Loucy (cell line): ENCODE measurements around the gene RPTOR.

Experiments
- H2AFZ ChIP-seq: fragments of 200-600 bp; sonication (generic); 2 replicates; pipeline ENCODE4 v1.6.0; 2016; ENCODE audit warnings: antibody characterized with exemption, mild to moderate bottlenecking, low read length, moderate library complexity
- H3F3A ChIP-seq: fragments of 200-600 bp; 2 replicates; pipeline ENCODE4 v1.6.0; 2016; ENCODE audit warnings: antibody characterized with exemption, low read depth, mild to moderate bottlenecking
- H3K27me3 ChIP-seq: fragments of 200-600 bp; sonication (generic); 2 replicates; pipeline ENCODE4 v1.6.1; 2014; ENCODE audit warnings: low read length, mild to moderate bottlenecking; ENCODE audit not compliant: insufficient read depth, poor library complexity, severe bottlenecking
- H3K36me3 ChIP-seq: fragments of 200-600 bp; sonication (generic); 2 replicates; pipeline ENCODE4 v1.6.1; 2016; ENCODE audit warnings: low read length; ENCODE audit not compliant: insufficient read depth
- H3K4me1 ChIP-seq: fragments of 200-600 bp; sonication (generic); 2 replicates; pipeline ENCODE4 v1.5.1; 2014; ENCODE audit warnings: low read length, mild to moderate bottlenecking; ENCODE audit not compliant: insufficient read depth, poor library complexity, severe bottlenecking
- H3K4me2 ChIP-seq: fragments of 200-600 bp; sonication (generic); 2 replicates; pipeline ENCODE4 v1.6.0; 2014; ENCODE audit warnings: antibody characterized with exemption, low read length, low read depth, mild to moderate bottlenecking; ENCODE audit not compliant: poor library complexity, severe bottlenecking
- H3K4me3 ChIP-seq: fragments of 200-600 bp; sonication (generic); 2 replicates; pipeline ENCODE4 v1.5.1; 2014; ENCODE audit warnings: low read length, mild to moderate bottlenecking, mixed read lengths; ENCODE audit not compliant: poor library complexity, severe bottlenecking
- H3K79me2 ChIP-seq: fragments of 200-600 bp; sonication (generic); 2 replicates; pipeline ENCODE4 v1.6.1; 2014; ENCODE audit warnings: low read length; ENCODE audit not compliant: insufficient read depth
- H3K9ac ChIP-seq: fragments of 200-600 bp; sonication (generic); 2 replicates; pipeline ENCODE4 v1.6.0; 2014; ENCODE audit warnings: mild to moderate bottlenecking, low read depth, low read length, moderate library complexity; ENCODE audit not compliant: poor library complexity, severe bottlenecking
- H3K9me2 ChIP-seq: fragments of 200-600 bp; sonication (generic); replicated peaks from 2 replicates; pipeline ENCODE4 v1.6.1; 2016; ENCODE audit warnings: low read depth, low read length, mixed read lengths
- H3K9me3 ChIP-seq: fragments of 200-600 bp; sonication (generic); 2 replicates; pipeline ENCODE4 v1.6.1; 2014; ENCODE audit warnings: mild to moderate bottlenecking, antibody characterized with exemption, low read length, low read depth; ENCODE audit not compliant: insufficient read depth
- H4K20me1 ChIP-seq: fragments of 200-600 bp; sonication (generic); 2 replicates; pipeline ENCODE4 v1.6.0; 2014; ENCODE audit warnings: antibody characterized with exemption, low read length, mild to moderate bottlenecking; ENCODE audit not compliant: insufficient read depth, poor library complexity, severe bottlenecking
- CTCF ChIP-seq: fragments of 200-600 bp; sonication (generic); conservative IDR thresholded peaks from 2 replicates; pipeline ENCODE4 v1.5.1; 2014; ENCODE audit warnings: mild to moderate bottlenecking, antibody characterized with exemption, low read length
- EZH2phosphoT487 ChIP-seq: fragments of 200-600 bp; IDR thresholded peaks from 2 replicates; pipeline ENCODE4 v1.6.1; 2018; ENCODE audit warnings: antibody characterized with exemption, mild to moderate bottlenecking, moderate library complexity, borderline replicate concordance

Gene RPTOR

DNA sequence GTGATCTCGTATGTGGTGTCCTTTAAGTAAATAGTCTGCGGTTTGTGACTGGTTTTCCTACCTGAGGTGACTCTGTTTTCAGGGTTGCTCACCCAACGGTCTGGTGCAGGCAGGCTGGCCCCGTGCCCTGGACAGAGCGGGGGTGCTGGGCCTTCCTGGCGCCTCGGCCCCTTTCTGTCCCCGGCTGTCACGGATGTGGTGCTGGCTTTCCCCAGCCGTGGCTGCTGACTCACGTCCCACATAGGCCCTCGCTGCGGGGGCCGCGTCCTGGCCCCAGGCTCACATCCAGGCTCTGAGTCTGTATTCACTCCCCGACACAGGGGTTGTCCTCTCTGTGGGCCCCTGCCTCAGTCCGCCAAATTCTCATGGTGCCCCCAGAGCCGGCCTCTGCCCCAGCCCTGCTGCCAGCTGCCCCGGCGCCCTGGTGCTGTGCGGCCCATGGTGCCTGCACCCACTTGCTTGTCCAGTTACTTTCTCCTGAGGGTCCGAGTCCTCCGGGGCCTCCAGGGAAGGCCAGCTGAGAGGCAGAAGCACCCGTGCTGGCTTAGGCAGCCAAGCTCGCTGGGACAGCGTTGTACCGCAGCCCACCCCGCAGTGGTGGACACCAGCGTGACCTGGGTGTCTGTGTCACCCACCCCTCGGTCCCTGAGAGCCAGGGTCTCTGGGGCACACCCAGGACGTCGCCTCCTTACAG, 452.9 kb downstream of the RPTOR start:
- H3K4me1 ChIP-seq, result peaks cover 11% of the 10 kb centered on the region
- TF ChIP-seq EZH2phosphoT487 (no peak), CTCF (no peak)

GRCh38 chr17:80998118-80998747, 453.6 kb downstream of the RPTOR start:
- Histone ChIP-seq H3K27me3 (no peaks in the 10 kb centered on the region), H3F3A (no peaks in the 10 kb centered on the region), H3K4me3 (no peak overlapping the region), H3K9me2 (no peaks in the 10 kb centered on the region), H3K9ac (no peak overlapping the region), H3K79me2 (peaks cover 6% of the 10 kb centered on the region; the same call in 1 of the 2 replicates), H3K9me3 (no peaks in the 10 kb centered on the region), H3K4me2 (no peak overlapping the region), H4K20me1 (no peaks in the 10 kb centered on the region), H2AFZ (no peak overlapping the region), H3K36me3 (peaks cover 24% of the 10 kb centered on the region; the same call in 1 of the 2 replicates), H3K4me1 (peaks cover 5% of the 10 kb centered on the region)
- no peak for TF ChIP-seq CTCF
- no peak for TF ChIP-seq EZH2phosphoT487

More for the DNA sequence above, 452.9 kb downstream of the RPTOR start:
- peaks cover 4% of the 10 kb centered on the region for H4K20me1 ChIP-seq
- H3K79me2 ChIP-seq, result peaks cover 13% of the 10 kb centered on the region
- no peak overlapping the region for H3K9ac ChIP-seq
- H3F3A ChIP-seq, result no peaks in the 10 kb centered on the region
- no peaks in the 10 kb centered on the region for H3K9me2 ChIP-seq
- no peak overlapping the region for H3K4me2 ChIP-seq
- H3K36me3 ChIP-seq, result peaks cover 24% of the 10 kb centered on the region; the same call in 1 of the 2 replicates
- H3K4me3 ChIP-seq, result no peak overlapping the region
- H3K27me3 ChIP-seq, result no peaks in the 10 kb centered on the region
- no peaks in the 10 kb centered on the region for H3K9me3 ChIP-seq
- H2AFZ ChIP-seq, result no peak overlapping the region

DNA sequence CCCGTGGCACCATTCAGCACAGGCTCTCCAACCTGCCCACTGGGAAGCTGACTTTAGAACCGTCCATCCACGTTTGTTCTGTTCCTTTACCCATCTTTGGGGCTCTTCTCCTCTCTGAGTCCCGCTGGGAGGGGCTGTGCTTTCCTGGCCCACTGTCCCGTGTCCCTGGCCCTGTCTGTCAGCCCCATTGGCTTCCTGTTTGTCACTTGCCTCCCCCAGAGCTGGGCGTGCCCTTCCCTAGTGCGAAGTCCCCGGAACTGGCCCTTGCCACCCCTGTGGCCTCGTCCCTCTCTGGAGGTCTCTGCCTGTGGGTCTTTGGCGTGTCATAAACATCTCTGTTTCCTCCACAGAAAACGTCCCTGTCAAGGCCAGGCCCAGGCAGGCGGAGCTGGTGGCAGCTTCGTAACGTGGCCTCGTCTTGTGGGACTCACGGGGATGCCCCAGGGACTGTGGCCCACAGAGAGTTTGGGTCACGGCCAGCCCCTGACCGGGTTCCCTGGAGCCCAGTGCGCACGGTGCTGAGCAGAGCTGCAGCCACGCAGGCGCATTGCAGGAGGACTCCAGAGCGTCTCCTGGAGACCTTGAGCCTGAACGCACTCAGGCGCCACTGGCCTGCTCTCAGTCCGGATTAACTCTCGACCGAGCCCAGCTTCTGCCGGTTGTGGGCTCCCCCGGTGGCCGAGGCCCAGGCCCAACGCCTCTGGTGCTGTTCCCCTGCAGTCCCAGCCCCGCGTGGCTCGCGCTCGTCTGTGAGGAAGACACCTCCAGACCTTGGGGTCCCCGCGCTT, 454.3 kb downstream of the RPTOR start:
- no peak overlapping the region for H2AFZ ChIP-seq
- peaks cover 24% of the 10 kb centered on the region; the same call in 1 of the 2 replicates for H3K36me3 ChIP-seq
- H3K9me3 ChIP-seq, result no peaks in the 10 kb centered on the region
- H4K20me1 ChIP-seq, result no peaks in the 10 kb centered on the region
- no peak overlapping the region for H3K4me2 ChIP-seq
- H3K27me3 ChIP-seq, result no peaks in the 10 kb centered on the region
- no peaks in the 10 kb centered on the region for H3F3A ChIP-seq
- H3K4me3 ChIP-seq, result no peak overlapping the region
- H3K4me1 ChIP-seq, result no peaks in the 10 kb centered on the region
- no peak overlapping the region for H3K9ac ChIP-seq
- TF ChIP-seq CTCF, result no peak
- no peak for TF ChIP-seq EZH2phosphoT487
- H3K9me2 ChIP-seq, result no peaks in the 10 kb centered on the region
- H3K79me2 ChIP-seq, result no peaks in the 10 kb centered on the region; the same call in 1 of the 2 replicates
